GM18951 (cell line): ENCODE data around the gene TEKT5.

Experiments used
- POLR2A ChIP-seq: IDR thresholded peaks from 4 replicates; pipeline ENCODE4 v1.6.1; 2011; ENCODE audit warnings: mild to moderate bottlenecking; ENCODE audit not compliant: insufficient read length, insufficient read depth; ENCODE audit errors: extremely low read depth
- in situ Hi-C: fragments of 300-500 bp; cut with MboI; formaldehyde crosslinking; loops from one replicate; pipeline ENCODE4 v1.12.0; 2022; ENCODE audit warnings: low sequenced_read_pairs, mixed read lengths, inconsistent platforms; ENCODE audit not compliant: unreplicated experiment

Gene TEKT5

GRCh38 chr16:10728003-10728887, 33.5 kb upstream of the TEKT5 start:
- in situ Hi-C loops, result loop anchor here (25.0 kb wide), 1 partner anchor 466 kb away; no protein-coding TSS in a partner anchor
- TF ChIP-seq POLR2A, result no peak

- in situ Hi-C loops, result no loop called here
- TF ChIP-seq POLR2A, result no peak
These were observed 14.2 kb upstream of the TEKT5 start for GRCh38 chr16:10708969-10709368.

GRCh38 chr16:10699756-10700155, 5.0 kb upstream of the TEKT5 start:
- no peak for TF ChIP-seq POLR2A
- in situ Hi-C loops, result no loop called here

- in situ Hi-C loops, result no loop called here
- no peak for TF ChIP-seq POLR2A
These were observed 424 bp downstream of the TEKT5 start for GRCh38 chr16:10694306-10694705.

- in situ Hi-C loops, result no loop called here
- no peak for TF ChIP-seq POLR2A
These were observed 841 bp downstream of the TEKT5 start for GRCh38 chr16:10693889-10694288.

- TF ChIP-seq POLR2A, result no peak
- in situ Hi-C loops, result no loop called here
These were observed 2.3 kb downstream of the TEKT5 start for GRCh38 chr16:10692470-10692869.

GRCh38 chr16:10688726-10689125, 6.0 kb downstream of the TEKT5 start:
- in situ Hi-C loops, result no loop called here
- TF ChIP-seq POLR2A, result no peak

GRCh38 chr16:10688291-10688690, 6.4 kb downstream of the TEKT5 start:
- no peak for TF ChIP-seq POLR2A
- in situ Hi-C loops, result no loop called here

GRCh38 chr16:10685709-10686108, 9.0 kb downstream of the TEKT5 start:
- in situ Hi-C loops, result no loop called here
- TF ChIP-seq POLR2A, result no peak

- in situ Hi-C loops, result no loop called here
- no peak for TF ChIP-seq POLR2A
These were observed 10.1 kb downstream of the TEKT5 start for GRCh38 chr16:10684511-10685151.

GRCh38 chr16:10683170-10683569, 11.6 kb downstream of the TEKT5 start:
- TF ChIP-seq POLR2A, result no peak
- in situ Hi-C loops, result no loop called here

- in situ Hi-C loops, result no loop called here
- TF ChIP-seq POLR2A, result no peak
These were observed 12.1 kb downstream of the TEKT5 start for GRCh38 chr16:10682604-10683003.

GRCh38 chr16:10681310-10682308, 13.1 kb downstream of the TEKT5 start:
- no peak for TF ChIP-seq POLR2A
- in situ Hi-C loops, result no loop called here
